HepG2 (cell line): ENCODE results near the gene TRMT10C. TPM values are rescaled to one million over a fixed set of nuclear protein-coding genes. Genes with fewer than 3 reads are reported as not detected.

ENCODE experiments used
- ARHGAP35 ChIP-seq: sonication (generic); formaldehyde crosslinking; IDR thresholded peaks from 2 replicates; pipeline ENCODE4 v1.9.0; 2022; ENCODE audit warnings: mild to moderate bottlenecking, inconsistent platforms, moderate library complexity, missing genetic modification reagents, borderline replicate concordance
- BRCA1 ChIP-seq: sonication (generic); formaldehyde crosslinking; IDR thresholded peaks from 2 replicates; pipeline ENCODE4 v1.4.0; 2020; ENCODE audit warnings: missing genetic modification reagents
- GPN1 ChIP-seq: sonication (generic); formaldehyde crosslinking; IDR thresholded peaks from 2 replicates; pipeline ENCODE4 v1.5.1; 2020; ENCODE audit warnings: missing genetic modification reagents, borderline replicate concordance
- IRX3 ChIP-seq: sonication (generic); formaldehyde crosslinking; IDR thresholded peaks from 2 replicates; pipeline ENCODE4 v1.8.1; 2023; ENCODE audit warnings: mild to moderate bottlenecking, low read depth, missing genetic modification reagents, borderline replicate concordance
- KDM3A ChIP-seq: IDR thresholded peaks from 2 replicates; pipeline ENCODE4 v1.6.1; 2018; ENCODE audit warnings: low read depth, missing compliant biosample characterization
- KDM6A ChIP-seq: IDR thresholded peaks from 2 replicates; pipeline ENCODE4 v1.6.1; 2016; ENCODE audit warnings: low read depth
- NCOA1 ChIP-seq: sonication (generic); formaldehyde crosslinking; IDR thresholded peaks from 2 replicates; pipeline ENCODE4 v1.9.0; 2021; ENCODE audit warnings: missing genetic modification reagents
- SMARCC2 ChIP-seq: fragments of 450-650 bp; IDR thresholded peaks from 2 replicates; pipeline ENCODE4 v1.6.1; 2017; ENCODE audit warnings: antibody characterized with exemption, mild to moderate bottlenecking
- SNAI1 ChIP-seq: sonication (generic); formaldehyde crosslinking; IDR thresholded peaks from 2 replicates; pipeline ENCODE4 v1.5.0; 2020; ENCODE audit warnings: mild to moderate bottlenecking, missing genetic modification reagents, borderline replicate concordance
- ZNF329 ChIP-seq: sonication (generic); formaldehyde crosslinking; IDR thresholded peaks from 2 replicates; pipeline ENCODE4 v1.9.0; 2021; ENCODE audit warnings: low read depth, mild to moderate bottlenecking, missing genetic modification reagents
- ZNF337 ChIP-seq: sonication (generic); formaldehyde crosslinking; IDR thresholded peaks from 2 replicates; pipeline ENCODE4 v1.5.1; 2020; ENCODE audit warnings: missing genetic modification reagents, low read depth, mild to moderate bottlenecking, borderline replicate concordance
- ZNF615 ChIP-seq: sonication (generic); formaldehyde crosslinking; IDR thresholded peaks from 2 replicates; pipeline ENCODE4 v1.5.0; 2020; ENCODE audit warnings: mild to moderate bottlenecking, missing genetic modification reagents, borderline replicate concordance
- polyA plus RNA-seq, 8 experiments: library from polyadenylated mRNA; depleted of rRNA in 3 of 8; stranded (reverse) in 7 of 8; unstranded in 1 of 8; fragments of >200 nt; fragmentation: Illumina TruSeq in 4 of 8; extraction: Trizol in 4 of 8; gene quantifications; 2 replicates each; pipeline versions ENCODE4 v1.2.1 to v1.2.3, GENCODE V29; 2011 to 2016; ENCODE audit warnings: low read depth in 4 of 8, missing spikeins in 1 of 8, mixed read lengths in 1 of 8; ENCODE audit not compliant: insufficient read depth in 1 of 8
- total RNA-seq, 5 experiments: library from RNA; depleted of rRNA; stranded (reverse); fragments of >200 nt; fragmentation: Illumina TruSeq; extraction: Trizol; gene quantifications; 2 replicates each; pipeline ENCODE4 v1.2.3, GENCODE V29; 2016; ENCODE audit warnings: low read depth in 1 of 5
- TF ChIP-seq, protein P1 (sequence below): sonication (generic); formaldehyde crosslinking; IDR thresholded peaks from 2 replicates; pipeline ENCODE4 v1.5.0; 2020; ENCODE audit warnings: mild to moderate bottlenecking, missing genetic modification reagents, borderline replicate concordance
- TF ChIP-seq, protein P2 (sequence below): sonication (generic); formaldehyde crosslinking; IDR thresholded peaks from 2 replicates; pipeline ENCODE4 v1.4.0; 2020; ENCODE audit warnings: mild to moderate bottlenecking, missing genetic modification reagents
- TF ChIP-seq, protein P3 (sequence below): sonication (generic); formaldehyde crosslinking; IDR thresholded peaks from 2 replicates; pipeline ENCODE4 v1.5.0; 2020; ENCODE audit warnings: mild to moderate bottlenecking, missing genetic modification reagents
- TF ChIP-seq, protein P4 (sequence below): sonication (generic); IDR thresholded peaks from 2 replicates; pipeline ENCODE4 v1.6.1; 2016; ENCODE audit warnings: low read depth, borderline replicate concordance
- TF ChIP-seq, protein P5 (sequence below): sonication (generic); formaldehyde crosslinking; IDR thresholded peaks from 2 replicates; pipeline ENCODE4 v1.4.0; 2020; ENCODE audit warnings: low read depth, mild to moderate bottlenecking, missing genetic modification reagents
- TF ChIP-seq, protein P6 (sequence below): IDR thresholded peaks from 2 replicates; pipeline ENCODE4 v1.6.1; 2016; ENCODE audit warnings: low read depth, borderline replicate concordance

TRMT10C gene
- total and polyA plus RNA-seq, 2 of the 13 experiments (the other 11 are each of a cell fraction or from before 2014, with no cell fraction given): 10.8 to 39.2 TPM

DNA sequence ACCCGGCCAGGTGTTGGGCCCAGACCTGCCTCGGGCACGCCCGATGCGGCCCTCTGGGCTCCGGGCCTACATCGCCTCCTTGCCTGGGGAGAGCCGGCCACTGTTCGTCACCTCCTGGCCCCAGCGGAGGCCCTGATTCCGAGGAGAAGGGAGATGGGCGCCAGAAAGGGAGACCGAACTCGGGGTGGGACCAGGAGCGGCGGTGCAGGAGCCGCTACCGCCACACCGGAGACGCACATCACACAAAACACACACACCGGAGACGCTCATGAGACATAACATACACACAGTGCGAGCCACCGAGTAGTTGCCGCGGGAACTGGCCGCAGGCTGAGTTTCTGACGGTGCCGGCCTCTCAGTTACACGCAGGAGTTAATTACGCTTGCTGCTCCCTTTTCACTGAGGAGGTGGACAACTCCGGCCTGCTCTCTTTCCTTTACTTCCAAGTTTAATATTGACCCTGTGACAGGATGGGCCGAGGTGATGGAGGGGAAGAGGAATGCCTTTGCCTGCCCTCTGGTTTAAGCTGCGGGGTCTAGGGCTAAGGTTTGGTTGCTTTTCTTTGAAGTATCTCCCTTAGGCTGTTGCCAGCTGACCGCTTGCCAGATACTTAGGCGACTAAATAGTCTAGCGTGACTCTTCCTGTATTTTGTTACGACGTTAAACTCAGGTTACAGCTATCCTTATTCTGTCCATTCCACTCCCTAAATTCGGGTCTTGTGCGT, 12.9 kb downstream of the TRMT10C start (continued):
- TF ChIP-seq, protein P1, sequence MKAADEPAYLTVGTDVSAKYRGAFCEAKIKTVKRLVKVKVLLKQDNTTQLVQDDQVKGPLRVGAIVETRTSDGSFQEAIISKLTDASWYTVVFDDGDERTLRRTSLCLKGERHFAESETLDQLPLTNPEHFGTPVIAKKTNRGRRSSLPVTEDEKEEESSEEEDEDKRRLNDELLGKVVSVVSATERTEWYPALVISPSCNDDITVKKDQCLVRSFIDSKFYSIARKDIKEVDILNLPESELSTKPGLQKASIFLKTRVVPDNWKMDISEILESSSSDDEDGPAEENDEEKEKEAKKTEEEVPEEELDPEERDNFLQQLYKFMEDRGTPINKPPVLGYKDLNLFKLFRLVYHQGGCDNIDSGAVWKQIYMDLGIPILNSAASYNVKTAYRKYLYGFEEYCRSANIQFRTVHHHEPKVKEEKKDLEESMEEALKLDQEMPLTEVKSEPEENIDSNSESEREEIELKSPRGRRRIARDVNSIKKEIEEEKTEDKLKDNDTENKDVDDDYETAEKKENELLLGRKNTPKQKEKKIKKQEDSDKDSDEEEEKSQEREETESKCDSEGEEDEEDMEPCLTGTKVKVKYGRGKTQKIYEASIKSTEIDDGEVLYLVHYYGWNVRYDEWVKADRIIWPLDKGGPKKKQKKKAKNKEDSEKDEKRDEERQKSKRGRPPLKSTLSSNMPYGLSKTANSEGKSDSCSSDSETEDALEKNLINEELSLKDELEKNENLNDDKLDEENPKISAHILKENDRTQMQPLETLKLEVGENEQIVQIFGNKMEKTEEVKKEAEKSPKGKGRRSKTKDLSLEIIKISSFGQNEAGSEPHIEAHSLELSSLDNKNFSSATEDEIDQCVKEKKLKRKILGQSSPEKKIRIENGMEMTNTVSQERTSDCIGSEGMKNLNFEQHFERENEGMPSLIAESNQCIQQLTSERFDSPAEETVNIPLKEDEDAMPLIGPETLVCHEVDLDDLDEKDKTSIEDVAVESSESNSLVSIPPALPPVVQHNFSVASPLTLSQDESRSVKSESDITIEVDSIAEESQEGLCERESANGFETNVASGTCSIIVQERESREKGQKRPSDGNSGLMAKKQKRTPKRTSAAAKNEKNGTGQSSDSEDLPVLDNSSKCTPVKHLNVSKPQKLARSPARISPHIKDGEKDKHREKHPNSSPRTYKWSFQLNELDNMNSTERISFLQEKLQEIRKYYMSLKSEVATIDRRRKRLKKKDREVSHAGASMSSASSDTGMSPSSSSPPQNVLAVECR (CRISPR knock-in tag): peak; percentile 85
- 0 out of 2 replicates have a peak, but pooled peaks have one; percentile 41 for TF ChIP-seq SNAI1 (CRISPR knock-in tag)
- TF ChIP-seq, protein P2, sequence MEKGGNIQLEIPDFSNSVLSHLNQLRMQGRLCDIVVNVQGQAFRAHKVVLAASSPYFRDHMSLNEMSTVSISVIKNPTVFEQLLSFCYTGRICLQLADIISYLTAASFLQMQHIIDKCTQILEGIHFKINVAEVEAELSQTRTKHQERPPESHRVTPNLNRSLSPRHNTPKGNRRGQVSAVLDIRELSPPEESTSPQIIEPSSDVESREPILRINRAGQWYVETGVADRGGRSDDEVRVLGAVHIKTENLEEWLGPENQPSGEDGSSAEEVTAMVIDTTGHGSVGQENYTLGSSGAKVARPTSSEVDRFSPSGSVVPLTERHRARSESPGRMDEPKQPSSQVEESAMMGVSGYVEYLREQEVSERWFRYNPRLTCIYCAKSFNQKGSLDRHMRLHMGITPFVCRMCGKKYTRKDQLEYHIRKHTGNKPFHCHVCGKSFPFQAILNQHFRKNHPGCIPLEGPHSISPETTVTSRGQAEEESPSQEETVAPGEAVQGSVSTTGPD (CRISPR knock-in tag): 0 out of 2 replicates have a peak, but pooled peaks have one; percentile 14
- TF ChIP-seq BRCA1 (CRISPR knock-in tag): no peak
- TF ChIP-seq ARHGAP35: no peak
- TF ChIP-seq KDM6A: no peak
- TF ChIP-seq ZNF615 (CRISPR knock-in tag): no peak
- TF ChIP-seq, protein P3, sequence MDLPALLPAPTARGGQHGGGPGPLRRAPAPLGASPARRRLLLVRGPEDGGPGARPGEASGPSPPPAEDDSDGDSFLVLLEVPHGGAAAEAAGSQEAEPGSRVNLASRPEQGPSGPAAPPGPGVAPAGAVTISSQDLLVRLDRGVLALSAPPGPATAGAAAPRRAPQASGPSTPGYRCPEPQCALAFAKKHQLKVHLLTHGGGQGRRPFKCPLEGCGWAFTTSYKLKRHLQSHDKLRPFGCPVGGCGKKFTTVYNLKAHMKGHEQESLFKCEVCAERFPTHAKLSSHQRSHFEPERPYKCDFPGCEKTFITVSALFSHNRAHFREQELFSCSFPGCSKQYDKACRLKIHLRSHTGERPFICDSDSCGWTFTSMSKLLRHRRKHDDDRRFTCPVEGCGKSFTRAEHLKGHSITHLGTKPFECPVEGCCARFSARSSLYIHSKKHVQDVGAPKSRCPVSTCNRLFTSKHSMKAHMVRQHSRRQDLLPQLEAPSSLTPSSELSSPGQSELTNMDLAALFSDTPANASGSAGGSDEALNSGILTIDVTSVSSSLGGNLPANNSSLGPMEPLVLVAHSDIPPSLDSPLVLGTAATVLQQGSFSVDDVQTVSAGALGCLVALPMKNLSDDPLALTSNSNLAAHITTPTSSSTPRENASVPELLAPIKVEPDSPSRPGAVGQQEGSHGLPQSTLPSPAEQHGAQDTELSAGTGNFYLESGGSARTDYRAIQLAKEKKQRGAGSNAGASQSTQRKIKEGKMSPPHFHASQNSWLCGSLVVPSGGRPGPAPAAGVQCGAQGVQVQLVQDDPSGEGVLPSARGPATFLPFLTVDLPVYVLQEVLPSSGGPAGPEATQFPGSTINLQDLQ (CRISPR knock-in tag): 0 out of 2 replicates have a peak, but pooled peaks have one; percentile 15
- TF ChIP-seq, protein P4, sequence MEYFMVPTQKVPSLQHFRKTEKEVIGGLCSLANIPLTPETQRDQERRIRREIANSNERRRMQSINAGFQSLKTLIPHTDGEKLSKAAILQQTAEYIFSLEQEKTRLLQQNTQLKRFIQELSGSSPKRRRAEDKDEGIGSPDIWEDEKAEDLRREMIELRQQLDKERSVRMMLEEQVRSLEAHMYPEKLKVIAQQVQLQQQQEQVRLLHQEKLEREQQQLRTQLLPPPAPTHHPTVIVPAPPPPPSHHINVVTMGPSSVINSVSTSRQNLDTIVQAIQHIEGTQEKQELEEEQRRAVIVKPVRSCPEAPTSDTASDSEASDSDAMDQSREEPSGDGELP: peak; percentile 16; the same call in 1 of the 2 replicates
- TF ChIP-seq, protein P5, sequence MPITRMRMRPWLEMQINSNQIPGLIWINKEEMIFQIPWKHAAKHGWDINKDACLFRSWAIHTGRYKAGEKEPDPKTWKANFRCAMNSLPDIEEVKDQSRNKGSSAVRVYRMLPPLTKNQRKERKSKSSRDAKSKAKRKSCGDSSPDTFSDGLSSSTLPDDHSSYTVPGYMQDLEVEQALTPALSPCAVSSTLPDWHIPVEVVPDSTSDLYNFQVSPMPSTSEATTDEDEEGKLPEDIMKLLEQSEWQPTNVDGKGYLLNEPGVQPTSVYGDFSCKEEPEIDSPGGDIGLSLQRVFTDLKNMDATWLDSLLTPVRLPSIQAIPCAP (CRISPR knock-in tag): no peak
- TF ChIP-seq ZNF337 (CRISPR knock-in tag): no peak
- TF ChIP-seq KDM3A (CRISPR knock-in tag): no peak
- 0 out of 2 replicates have a peak, but pooled peaks have one; percentile 78 for TF ChIP-seq NCOA1 (CRISPR knock-in tag)
- no peak for TF ChIP-seq GPN1 (CRISPR knock-in tag)
- no peak for TF ChIP-seq SMARCC2
- TF ChIP-seq IRX3 (CRISPR knock-in tag): peak; percentile 74
- TF ChIP-seq, protein P6, sequence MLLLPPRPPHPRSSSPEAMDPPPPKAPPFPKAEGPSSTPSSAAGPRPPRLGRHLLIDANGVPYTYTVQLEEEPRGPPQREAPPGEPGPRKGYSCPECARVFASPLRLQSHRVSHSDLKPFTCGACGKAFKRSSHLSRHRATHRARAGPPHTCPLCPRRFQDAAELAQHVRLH (CRISPR knock-in tag): no peak
- TF ChIP-seq ZNF329: 0 out of 2 replicates have a peak, but pooled peaks have one; percentile 56
